Transverse colon (tissue), 4 donors: ENCODE data around the gene RERG. TPM values are rescaled to one million over a fixed set of nuclear protein-coding genes. Genes with fewer than 3 reads are reported as not detected.

ENCODE experiments used
- DNase-seq: peaks from one replicate; pipeline ENCODE4 v3.0.0-alpha.2; 2019
- H3K27ac ChIP-seq, 4 donors: fragments of 200-600 bp; sonication (generic); 2 replicates each; pipeline ENCODE4 v1.5.1; 2016 to 2018; ENCODE audit warnings: inconsistent platforms in 4 of 4
- H3K27me3 ChIP-seq: fragments of 200-600 bp; sonication (generic); 2 replicates; pipeline ENCODE4 v1.5.1; 2017; ENCODE audit warnings: inconsistent platforms
- H3K36me3 ChIP-seq, 4 donors: fragments of 200-600 bp; sonication (generic); 2 replicates each; pipeline ENCODE4 v1.5.1; 2017 to 2019; ENCODE audit warnings: inconsistent platforms in 4 of 4
- H3K4me1 ChIP-seq, 4 donors: fragments of 200-600 bp; sonication (generic); 2 replicates each; pipeline ENCODE4 v1.5.1; 2017 to 2020; ENCODE audit warnings: inconsistent platforms in 4 of 4
- H3K4me3 ChIP-seq, 4 donors: fragments of 200-600 bp; sonication (generic); 1 replicate in 1 of 4; 2 replicates in 3 of 4; pipeline versions ENCODE4 v1.5.1 to v1.6.1; 2017 to 2019; ENCODE audit warnings: inconsistent platforms in 4 of 4
- H3K9me3 ChIP-seq, 2 donors: fragments of 200-600 bp; sonication (generic); 2 replicates each; pipeline ENCODE4 v1.5.1; 2017 to 2019; ENCODE audit warnings: inconsistent platforms in 2 of 2
- EP300 ChIP-seq: sonication (generic); formaldehyde crosslinking; IDR thresholded peaks from one replicate; pipeline ENCODE4 v1.6.1; 2017; ENCODE audit warnings: antibody characterized with exemption, low read depth
- POLR2A ChIP-seq: fragments of 450-650 bp; IDR thresholded peaks from one replicate; pipeline ENCODE4 v1.6.1; 2016; ENCODE audit warnings: antibody characterized with exemption, mild to moderate bottlenecking, moderate library complexity
- POLR2AphosphoS5 ChIP-seq, 3 donors: sonication (generic); formaldehyde crosslinking; IDR thresholded peaks; one replicate each; pipeline ENCODE4 v1.6.1; 2016; ENCODE audit warnings: antibody characterized with exemption in 3 of 3
- whole genome bisulfite sequencing, 2 donors: methylation state at CpG; one replicate each; pipeline ENCODE4 v1.1.5; 2018; ENCODE audit warnings: low coverage in 1 of 2; 5-methylcytosine and 5-hydroxymethylcytosine counted together
- in situ Hi-C, 4 donors: fragments of 200-750 bp; cut with MboI; loops; one replicate each; pipeline versions ENCODE4 v1.15.0 to v1.15.1; 2017; ENCODE audit warnings: low sequenced_read_pairs in 3 of 4, low pct_ligation_motif_present in 1 of 4, low pct_unique_long_range_greater_than_20kb in 1 of 4
- intact Hi-C: fragments of 100-400 bp; cut with DNase I; formaldehyde crosslinking; loops from one replicate; pipeline ENCODE4 v1.15.1; 2023; ENCODE audit warnings: low total_unique reads
- total RNA-seq, 4 donors: library from RNA; depleted of rRNA; stranded (reverse); fragments of >200 nt; gene quantifications; one replicate each; pipeline ENCODE4 v1.1.0, GENCODE V29; 2016
- TF ChIP-seq, protein P1 (sequence below), 5 experiments: fragments of 200-600 bp in 3 of 5; fragments of 450-650 bp in 2 of 5; sonication (generic) in 3 of 5; IDR thresholded peaks; 1 replicate in 2 of 5; 2 replicates in 3 of 5; pipeline ENCODE4 v1.5.1; 2016 to 2017; ENCODE audit warnings: antibody characterized with exemption in 5 of 5, inconsistent platforms in 3 of 5, mild to moderate bottlenecking in 2 of 5, moderate library complexity in 1 of 5

Gene RERG
- total RNA-seq, 4 donors from 2014 or later = 3.6 to 12.6 (median 8.6) TPM

DNA sequence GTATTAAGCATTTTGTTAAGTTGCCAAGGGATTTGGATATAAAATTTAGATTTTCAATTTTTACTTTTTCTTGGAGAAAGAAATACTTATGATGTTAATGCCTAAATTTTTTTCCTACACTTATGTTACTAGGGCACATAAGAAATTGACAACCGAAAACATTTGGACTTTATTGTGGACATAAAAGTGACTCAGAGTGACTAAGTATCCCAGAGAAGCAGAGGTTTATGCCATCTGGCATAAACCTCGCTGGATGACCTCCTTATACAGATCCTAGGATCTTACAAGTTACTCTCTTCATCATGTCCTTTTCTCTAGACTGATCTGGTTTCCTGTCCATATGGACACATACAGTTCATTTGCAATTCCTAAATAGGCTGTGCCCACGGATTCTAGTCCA, 89.8 kb downstream of the RERG start:
- Histone ChIP-seq H3K36me3 (no peaks in the 10 kb centered on the region), H3K27ac (peak overlapping the region in 3 of 4 donors; percentile 14 to 59 (median 41)), H3K27me3 (no peaks in the 10 kb centered on the region), H3K4me1 (peaks cover 0 to 8% (median 5%) of the 10 kb centered on the region in 4 donors), H3K4me3 (no peak overlapping the region), H3K9me3 (no peaks in the 10 kb centered on the region)
- 29 to 38% methylated on average over 3 of the region's 3 CpGs for WGBS, 2 donors
- no peak for DNase-seq
- in situ Hi-C loops = no loop called here
- TF ChIP-seq, protein P1, sequence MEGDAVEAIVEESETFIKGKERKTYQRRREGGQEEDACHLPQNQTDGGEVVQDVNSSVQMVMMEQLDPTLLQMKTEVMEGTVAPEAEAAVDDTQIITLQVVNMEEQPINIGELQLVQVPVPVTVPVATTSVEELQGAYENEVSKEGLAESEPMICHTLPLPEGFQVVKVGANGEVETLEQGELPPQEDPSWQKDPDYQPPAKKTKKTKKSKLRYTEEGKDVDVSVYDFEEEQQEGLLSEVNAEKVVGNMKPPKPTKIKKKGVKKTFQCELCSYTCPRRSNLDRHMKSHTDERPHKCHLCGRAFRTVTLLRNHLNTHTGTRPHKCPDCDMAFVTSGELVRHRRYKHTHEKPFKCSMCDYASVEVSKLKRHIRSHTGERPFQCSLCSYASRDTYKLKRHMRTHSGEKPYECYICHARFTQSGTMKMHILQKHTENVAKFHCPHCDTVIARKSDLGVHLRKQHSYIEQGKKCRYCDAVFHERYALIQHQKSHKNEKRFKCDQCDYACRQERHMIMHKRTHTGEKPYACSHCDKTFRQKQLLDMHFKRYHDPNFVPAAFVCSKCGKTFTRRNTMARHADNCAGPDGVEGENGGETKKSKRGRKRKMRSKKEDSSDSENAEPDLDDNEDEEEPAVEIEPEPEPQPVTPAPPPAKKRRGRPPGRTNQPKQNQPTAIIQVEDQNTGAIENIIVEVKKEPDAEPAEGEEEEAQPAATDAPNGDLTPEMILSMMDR (IDR thresholded peaks at IDR 0.05) = no peak
- TF ChIP-seq POLR2A (no peak), POLR2AphosphoS5 (IDR thresholded peaks at IDR 0.05) (peak in 1 of 3 donors; percentile 23)
- intact Hi-C loops = no loop called here

DNA sequence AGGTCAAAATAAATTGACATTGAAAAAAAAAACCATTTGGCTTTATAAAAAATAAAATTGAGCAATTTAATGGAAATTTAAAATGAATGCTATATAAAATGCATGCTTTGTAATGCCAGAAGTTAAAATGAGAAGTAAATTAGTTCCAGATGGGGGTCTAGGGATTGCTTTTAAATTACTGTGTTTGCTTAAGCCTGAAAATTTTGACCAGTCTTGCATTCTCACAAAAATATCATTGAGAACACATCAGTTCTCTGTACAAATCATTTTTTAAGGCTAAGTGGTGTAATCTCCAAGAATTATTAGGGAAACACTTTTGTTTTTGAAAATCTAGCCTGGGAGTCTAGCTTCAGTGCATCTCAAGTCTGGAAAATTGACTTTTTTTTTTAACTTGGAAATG, 90.7 kb downstream of the RERG start:
- Histone ChIP-seq H3K4me1 (peaks cover 0 to 8% (median 5%) of the 10 kb centered on the region in 4 donors), H3K4me3 (no peak overlapping the region), H3K27ac (no peak overlapping the region), H3K36me3 (no peaks in the 10 kb centered on the region), H3K27me3 (no peaks in the 10 kb centered on the region), H3K9me3 (no peaks in the 10 kb centered on the region)
- no peak for DNase-seq
- intact Hi-C loops (no loop called here), in situ Hi-C loops (no loop called here)
- TF ChIP-seq, protein P1 (IDR thresholded peaks at IDR 0.05) = no peak
- no peak for TF ChIP-seq EP300
- no peak for TF ChIP-seq POLR2A
- TF ChIP-seq POLR2AphosphoS5 (IDR thresholded peaks at IDR 0.05) = no peak

DNA sequence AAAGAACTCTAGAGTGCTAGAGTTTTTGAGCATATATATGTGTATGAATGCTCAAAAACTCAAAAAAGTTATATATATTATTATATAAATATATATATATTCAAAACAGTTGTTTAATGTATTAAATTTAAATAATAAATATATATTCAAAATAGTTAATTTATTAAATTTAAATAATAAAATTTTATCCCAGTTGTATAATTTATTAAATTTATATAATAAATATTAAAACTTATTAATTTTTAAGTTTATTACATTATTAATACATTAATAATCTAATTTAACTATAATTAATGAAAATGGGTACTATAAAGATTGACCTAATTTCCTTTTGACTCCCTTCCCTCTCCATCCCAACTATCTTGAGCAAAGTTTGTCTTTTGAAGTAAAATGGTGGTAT, 97.8 kb downstream of the RERG start:
- intact Hi-C loops = no loop called here
- DNase-seq = no peak
- Histone ChIP-seq H3K4me1 (no peaks in the 10 kb centered on the region), H3K4me3 (no peak overlapping the region), H3K27me3 (no peaks in the 10 kb centered on the region), H3K36me3 (no peaks in the 10 kb centered on the region), H3K27ac (no peak overlapping the region), H3K9me3 (no peaks in the 10 kb centered on the region)
- no peak for TF ChIP-seq POLR2AphosphoS5 (IDR thresholded peaks at IDR 0.05)
- no peak for TF ChIP-seq EP300
- TF ChIP-seq, protein P1 (IDR thresholded peaks at IDR 0.05) = no peak
- TF ChIP-seq POLR2A = no peak
- in situ Hi-C loops = no loop called here

DNA sequence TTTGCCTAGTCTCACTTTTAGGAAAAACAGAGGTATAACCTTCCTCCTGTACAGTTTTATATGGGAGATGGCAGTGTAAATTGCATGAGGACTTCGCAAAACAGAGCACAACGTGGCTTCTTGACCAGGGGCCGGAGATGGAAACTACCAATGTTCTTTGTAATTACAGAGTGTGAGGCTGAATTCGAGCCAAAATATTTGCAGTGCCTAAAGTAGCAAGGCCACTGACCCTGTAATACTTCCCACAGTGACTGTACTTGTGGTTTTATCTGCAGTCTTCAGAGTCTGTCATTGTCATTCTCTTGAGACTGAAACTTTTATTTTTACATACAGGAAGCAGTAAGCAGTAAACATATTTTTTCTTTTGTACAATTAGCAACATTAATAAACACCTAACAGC, 98.9 kb downstream of the RERG start:
- no peak overlapping the region for H3K4me3 ChIP-seq
- in situ Hi-C loops = no loop called here
- H3K27ac ChIP-seq = peak overlapping the region in 2 of 4 donors; percentile 5 to 24
- no peaks in the 10 kb centered on the region for H3K27me3 ChIP-seq
- intact Hi-C loops = no loop called here
- no peaks in the 10 kb centered on the region for H3K4me1 ChIP-seq
- no peaks in the 10 kb centered on the region for H3K9me3 ChIP-seq
- no peaks in the 10 kb centered on the region for H3K36me3 ChIP-seq
- WGBS, 2 donors = 56 to 62% methylated on average over 3 to 4 of the region's 4 CpGs
- DNase-seq = no peak
- TF ChIP-seq POLR2A = no peak
- TF ChIP-seq, protein P1 (IDR thresholded peaks at IDR 0.05) = no peak
- TF ChIP-seq POLR2AphosphoS5 (IDR thresholded peaks at IDR 0.05) = no peak
- no peak for TF ChIP-seq EP300
